ENCODE results near the gene NLGN1.

The NLGN1 gene

GRCh38 chr3:173913397-173913796, 515.9 kb downstream of the NLGN1 start:
- DNase-seq (ENCODE audit: low spot score), result peak; percentile 75

- no peak for DNase-seq (ENCODE audit: low spot score)
Measured at GRCh38 chr3:173913974-173914421, 516.5 kb downstream of the NLGN1 start.

- DNase-seq (ENCODE audit: low spot score), result no peak
Measured at GRCh38 chr3:173916799-173917198, 519.3 kb downstream of the NLGN1 start.

GRCh38 chr3:173920386-173920785, 522.8 kb downstream of the NLGN1 start:
- DNase-seq (ENCODE audit: low spot score), result no peak

- no peak for DNase-seq (ENCODE audit: low spot score)
Measured at GRCh38 chr3:173921732-173922131, 524.2 kb downstream of the NLGN1 start.

- no peak for DNase-seq (ENCODE audit: low spot score)
Measured at GRCh38 chr3:173923204-173923603, 525.7 kb downstream of the NLGN1 start.

GRCh38 chr3:173930251-173930650, 532.7 kb downstream of the NLGN1 start:
- no peak for DNase-seq (ENCODE audit: low spot score)

- no peak for DNase-seq (ENCODE audit: low spot score)
Measured at GRCh38 chr3:173932624-173933023, 535.1 kb downstream of the NLGN1 start.

- no peak for DNase-seq (ENCODE audit: low spot score)
Measured at GRCh38 chr3:173933113-173933512, 535.6 kb downstream of the NLGN1 start.

GRCh38 chr3:173936316-173936715, 538.8 kb downstream of the NLGN1 start:
- DNase-seq (ENCODE audit: low spot score), result no peak

- DNase-seq (ENCODE audit: low spot score), result no peak
Measured at GRCh38 chr3:173938159-173938558, 540.6 kb downstream of the NLGN1 start.

GRCh38 chr3:173938616-173939015, 541.1 kb downstream of the NLGN1 start:
- no peak for DNase-seq (ENCODE audit: low spot score)

GRCh38 chr3:173939331-173939730, 541.8 kb downstream of the NLGN1 start:
- DNase-seq (ENCODE audit: low spot score), result no peak

- DNase-seq (ENCODE audit: low spot score), result no peak
Measured at GRCh38 chr3:173943264-173943663, 545.7 kb downstream of the NLGN1 start.

GRCh38 chr3:173945170-173945569, 547.6 kb downstream of the NLGN1 start:
- DNase-seq (ENCODE audit: low spot score), result no peak

- no peak for DNase-seq (ENCODE audit: low spot score)
Measured at GRCh38 chr3:173945806-173946205, 548.3 kb downstream of the NLGN1 start.

GRCh38 chr3:173954647-173955046, 557.1 kb downstream of the NLGN1 start:
- DNase-seq (ENCODE audit: low spot score), result no peak

- peak; percentile 13 for DNase-seq (ENCODE audit: low spot score)
Measured at GRCh38 chr3:173957646-173958045, 560.1 kb downstream of the NLGN1 start.

- no peak for DNase-seq (ENCODE audit: low spot score)
Measured at GRCh38 chr3:173958805-173959204, 561.3 kb downstream of the NLGN1 start.

- no peak for DNase-seq (ENCODE audit: low spot score)
Measured at GRCh38 chr3:173970281-173970680, 572.7 kb downstream of the NLGN1 start.

- DNase-seq (ENCODE audit: low spot score), result no peak
Measured at GRCh38 chr3:173976281-173976680, 578.7 kb downstream of the NLGN1 start.

- no peak for DNase-seq (ENCODE audit: low spot score)
Measured at GRCh38 chr3:173977747-173978146, 580.2 kb downstream of the NLGN1 start.

- DNase-seq (ENCODE audit: low spot score), result no peak
Measured at GRCh38 chr3:173983343-173983742, 585.8 kb downstream of the NLGN1 start.

GRCh38 chr3:173986861-173987410, 589.4 kb downstream of the NLGN1 start:
- no peak for DNase-seq (ENCODE audit: low spot score)

GRCh38 chr3:173988909-173989308, 591.4 kb downstream of the NLGN1 start:
- DNase-seq (ENCODE audit: low spot score), result no peak

Data from pons (tissue), 1 donor.